Activated T-helper 9 cell treated with anti-CD3 and anti-CD28 coated beads, Interleukin-2, amount 50 U/mL, for 16 hours (primary cell): ENCODE data around the gene EIF1AY.
"Not testable (repeated sequence)": the region's sequence is repeated elsewhere in the genome, so short reads cannot be mapped to it uniquely, and the experiment has no call there.

Experiments
- DNase-seq: peaks from one replicate; pipeline ENCODE4 v3.0.0-alpha.2; 2020; ENCODE audit warnings: low read depth

The EIF1AY gene

GRCh38 chrY:20575531-20576121 lies at the start of gene EIF1AY:
TSS of gene EIF1AY (plus strand) at chrY:20575776. CDS start at chrY:20575872, 96 bp downstream.
- no peak for DNase-seq

- no peak for DNase-seq
Observed at GRCh38 chrY:20528435-20528834, 47.1 kb upstream of the EIF1AY start.

GRCh38 chrY:20538186-20538585 lies 37.4 kb upstream of the EIF1AY start:
- DNase-seq, result no peak

- DNase-seq, result no peak
Observed at GRCh38 chrY:20538933-20539332, 36.6 kb upstream of the EIF1AY start.

GRCh38 chrY:20544451-20544960 lies 31.1 kb upstream of the EIF1AY start:
- no peak for DNase-seq

- DNase-seq, result no peak
Observed at GRCh38 chrY:20546071-20546470, 29.5 kb upstream of the EIF1AY start.

GRCh38 chrY:20549289-20549688 lies 26.3 kb upstream of the EIF1AY start:
- DNase-seq, result no peak

- no peak for DNase-seq
Observed at GRCh38 chrY:20551840-20552239, 23.7 kb upstream of the EIF1AY start.

GRCh38 chrY:20552764-20553323 lies 22.7 kb upstream of the EIF1AY start:
- DNase-seq, result not testable (repeated sequence)

- DNase-seq, result no peak
Observed at GRCh38 chrY:20555820-20556219, 19.8 kb upstream of the EIF1AY start.

GRCh38 chrY:20558677-20559076 lies 16.9 kb upstream of the EIF1AY start:
- no peak for DNase-seq

GRCh38 chrY:20559873-20560512 lies 15.6 kb upstream of the EIF1AY start:
- no peak for DNase-seq

GRCh38 chrY:20571306-20571705 lies 4.3 kb upstream of the EIF1AY start:
- DNase-seq, result no peak

- DNase-seq, result no peak
Observed at GRCh38 chrY:20576506-20576905, 930 bp downstream of the EIF1AY start.

- DNase-seq, result no peak
Observed at GRCh38 chrY:20578206-20578605, 2.6 kb downstream of the EIF1AY start.

- no peak for DNase-seq
Observed at GRCh38 chrY:20581687-20582086, 6.1 kb downstream of the EIF1AY start.

GRCh38 chrY:20586161-20586560 lies 10.6 kb downstream of the EIF1AY start:
- DNase-seq, result no peak
